Gastrocnemius medialis (tissue), 4 donors: ENCODE data around the gene CDKL1.

Source experiments
- CTCF ChIP-seq, 5 experiments: fragments of 450-650 bp in 3 of 5; fragments of 200-600 bp in 2 of 5; sonication (generic) in 2 of 5; IDR thresholded peaks in 4 of 5; conservative IDR thresholded peaks in 1 of 5; 1 replicate in 4 of 5; 2 replicates in 1 of 5; pipeline ENCODE4 v1.5.1; 2016 to 2019; ENCODE audit warnings: antibody characterized with exemption in 5 of 5, mild to moderate bottlenecking in 3 of 5, moderate library complexity in 3 of 5
- POLR2A ChIP-seq, 2 donors: fragments of 450-650 bp; IDR thresholded peaks; one replicate each; pipeline ENCODE4 v1.6.1; 2017; ENCODE audit warnings: antibody characterized with exemption in 2 of 2, mild to moderate bottlenecking in 2 of 2, moderate library complexity in 2 of 2

- no peak for TF ChIP-seq CTCF (IDR thresholded peaks at IDR 0.05 in 4 of 5, conservative IDR thresholded peaks at IDR 0.05 in 1 of 5)
- TF ChIP-seq POLR2A (IDR thresholded peaks at IDR 0.05) = no peak
These were observed 22.7 kb downstream of the CDKL1 start for GRCh38 chr14:50373959-50374358.
